C4-2B (cell line): ENCODE data around the gene BCL2L11.

ENCODE experiments used
- H3K27ac ChIP-seq: fragments of 450-650 bp; 2 replicates; pipeline ENCODE4 v1.5.1; 2017
- CTCF ChIP-seq: fragments of 450-650 bp; conservative IDR thresholded peaks from 2 replicates; pipeline ENCODE4 v1.5.1; 2017; ENCODE audit warnings: mild to moderate bottlenecking
- ZFX ChIP-seq: fragments of 450-650 bp; IDR thresholded peaks from 2 replicates; pipeline ENCODE4 v1.6.1; 2017

The BCL2L11 gene

GRCh38 chr2:111166115-111166514, 45.4 kb downstream of the BCL2L11 start:
- no peak overlapping the region for H3K27ac ChIP-seq
- no peak for TF ChIP-seq CTCF

DNA sequence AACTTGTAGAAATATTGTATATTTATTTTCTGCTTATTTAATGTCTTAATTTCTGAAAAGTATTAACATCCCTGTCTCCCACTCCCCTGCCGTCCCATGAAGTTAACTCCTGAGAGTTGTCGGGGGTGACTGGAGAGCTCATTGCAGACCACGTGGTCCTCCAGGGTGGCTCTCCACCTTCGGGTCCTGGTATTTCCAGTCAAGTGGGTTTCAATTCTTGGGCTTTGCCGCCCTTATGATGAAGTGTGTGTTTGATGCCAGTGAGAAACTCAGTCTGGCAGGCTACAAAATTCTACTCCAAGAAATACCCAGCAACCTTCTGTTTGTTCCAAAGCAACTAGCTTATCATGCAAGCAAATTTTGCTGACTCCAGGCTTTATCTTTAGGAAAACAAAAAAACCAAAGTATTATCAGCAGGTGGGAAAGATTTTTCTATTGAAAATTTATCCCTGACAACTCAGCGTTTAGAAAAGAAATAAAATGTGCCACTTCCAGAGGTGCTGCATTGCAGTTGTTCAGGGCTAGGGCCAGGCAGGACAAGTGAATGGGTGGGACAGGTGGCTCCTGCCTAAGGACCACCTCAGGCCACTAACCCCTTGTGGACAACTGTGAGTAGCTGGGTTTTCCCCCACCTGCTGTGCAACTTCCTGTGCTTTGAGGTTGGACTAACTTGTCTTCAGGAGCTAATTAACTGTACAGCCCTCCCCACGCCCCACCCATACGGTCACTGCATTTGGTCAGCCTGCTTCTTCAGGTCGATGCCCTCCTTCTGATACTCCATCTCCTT, 46.6 kb downstream of the BCL2L11 start:
- no peak for TF ChIP-seq CTCF
- TF ChIP-seq ZFX = no peak

GRCh38 chr2:111167863-111168162, 47.1 kb downstream of the BCL2L11 start:
- TF ChIP-seq CTCF = no peak
- TF ChIP-seq ZFX = no peak
- H3K27ac ChIP-seq = no peak overlapping the region

More for the DNA sequence above, 46.6 kb downstream of the BCL2L11 start:
- no peak overlapping the region for H3K27ac ChIP-seq

DNA sequence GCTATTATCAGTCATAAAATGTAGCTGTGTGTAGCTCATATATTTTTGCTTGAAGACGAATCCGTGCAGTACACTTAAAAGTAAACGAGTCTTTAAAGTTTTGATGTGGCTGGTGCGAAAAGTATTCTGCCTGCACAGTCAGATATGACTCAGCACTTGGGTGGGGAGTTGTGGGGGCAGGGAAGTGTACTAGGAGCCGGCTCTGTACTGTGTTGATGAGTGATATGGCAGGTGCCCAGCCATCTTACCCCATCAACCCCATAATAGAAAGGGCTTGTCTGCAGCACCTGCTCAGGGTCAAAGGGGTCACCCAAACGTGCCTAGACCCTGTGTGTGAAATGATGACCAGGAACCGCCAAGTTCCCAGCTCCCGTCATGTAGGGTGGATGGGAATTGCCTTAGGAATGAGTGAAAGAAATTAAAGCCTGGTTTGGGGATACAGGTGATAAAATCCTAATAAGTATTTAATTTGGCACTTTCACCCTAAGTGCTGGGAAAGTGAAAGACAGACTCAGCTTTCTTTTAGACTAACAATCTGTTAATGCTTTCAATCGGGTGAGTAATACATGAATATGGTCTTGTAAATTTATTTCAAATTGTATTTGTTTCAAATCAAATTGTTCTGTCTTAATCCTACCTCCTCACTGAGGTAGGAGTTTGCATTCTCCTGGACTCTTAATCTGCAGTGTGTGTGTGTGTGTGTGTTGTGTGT, 48.0 kb downstream of the BCL2L11 start:
- TF ChIP-seq CTCF = no peak
- no peak for TF ChIP-seq ZFX
- H3K27ac ChIP-seq = no peak overlapping the region

GRCh38 chr2:111169268-111169667, 48.6 kb downstream of the BCL2L11 start:
- H3K27ac ChIP-seq = no peak overlapping the region
- TF ChIP-seq CTCF = no peak
- no peak for TF ChIP-seq ZFX

GRCh38 chr2:111169924-111170323, 49.2 kb downstream of the BCL2L11 start:
- H3K27ac ChIP-seq = no peak overlapping the region
- TF ChIP-seq ZFX = no peak
- TF ChIP-seq CTCF = no peak

- no peak for TF ChIP-seq ZFX
- no peak for TF ChIP-seq CTCF
- no peak overlapping the region for H3K27ac ChIP-seq
Measured at GRCh38 chr2:111171337-111171930, 50.7 kb downstream of the BCL2L11 start.
